Skin of body (tissue), 2 donors: ENCODE data around the gene ATP8B4. TPM values are rescaled to one million over a fixed set of nuclear protein-coding genes. Genes with fewer than 3 reads are reported as not detected.
"Not testable (repeated sequence)": the region's sequence is repeated elsewhere in the genome, so short reads cannot be mapped to it uniquely, and the experiment has no call there.

ENCODE experiments used
- DNase-seq: peaks from one replicate; lab custom pipeline; 2025; lab: John Stamatoyannopoulos, UW
- total RNA-seq: library from RNA; depleted of rRNA; stranded (reverse); fragments of >200 nt; gene quantifications from one replicate; pipeline ENCODE4 v1.2.3, GENCODE V29; 2014

ATP8B4 gene
- total RNA-seq, 1 donor from 2014 or later: 19.5 TPM

DNA sequence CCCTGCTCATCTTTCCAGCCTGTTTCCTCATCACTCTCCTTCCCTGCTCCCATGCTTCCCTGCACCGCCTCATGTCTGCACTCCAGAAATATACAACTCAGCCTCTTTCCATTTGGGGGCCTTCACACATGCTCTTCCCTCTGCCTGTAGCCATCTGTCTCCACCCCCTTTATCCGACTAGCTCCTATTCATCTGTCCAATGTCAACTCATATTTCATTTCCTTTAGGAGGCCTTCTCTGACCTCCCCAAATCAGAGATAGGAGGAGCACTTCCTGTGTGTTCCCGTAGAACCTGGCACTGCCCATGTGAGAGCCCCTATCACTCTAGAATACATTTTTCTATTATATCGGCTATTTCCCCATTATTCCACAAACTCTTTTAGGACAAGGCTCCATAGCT, 10.6 kb downstream of the ATP8B4 start:
- DNase-seq: no peak

- DNase-seq: no peak
These were observed 11.2 kb downstream of the ATP8B4 start for GRCh38 chr15:50107591-50108408.

GRCh38 chr15:50107157-50107556, 11.9 kb downstream of the ATP8B4 start:
- no peak for DNase-seq

GRCh38 chr15:50106457-50106856, 12.6 kb downstream of the ATP8B4 start:
- DNase-seq: no peak

- no peak for DNase-seq
These were observed 18.5 kb downstream of the ATP8B4 start for GRCh38 chr15:50100486-50100885.

- no peak for DNase-seq
These were observed 20.5 kb downstream of the ATP8B4 start for GRCh38 chr15:50098545-50098944.

GRCh38 chr15:50095938-50096821, 22.9 kb downstream of the ATP8B4 start:
- DNase-seq: no peak

GRCh38 chr15:50089386-50089785, 29.6 kb downstream of the ATP8B4 start:
- DNase-seq: not testable (repeated sequence)

DNA sequence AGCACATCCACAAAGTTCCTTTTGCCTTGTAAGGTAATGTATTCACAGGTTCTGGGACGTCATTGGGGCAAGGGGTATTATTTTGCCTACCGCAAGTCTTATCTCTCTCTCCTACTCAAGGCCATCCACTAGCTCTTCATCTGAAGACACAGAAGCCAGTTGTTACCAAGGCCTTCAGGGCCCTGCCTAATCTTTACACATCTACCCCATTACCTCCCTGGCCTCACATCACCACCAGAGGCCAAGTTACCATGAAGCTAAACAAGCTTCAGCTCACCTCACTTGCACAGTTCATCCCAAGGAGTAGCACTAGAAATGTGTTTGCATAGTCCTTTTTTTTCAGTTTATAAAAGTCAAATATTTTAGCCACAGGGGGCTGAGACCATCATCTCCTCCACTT, 34.1 kb downstream of the ATP8B4 start:
- no peak for DNase-seq

DNA sequence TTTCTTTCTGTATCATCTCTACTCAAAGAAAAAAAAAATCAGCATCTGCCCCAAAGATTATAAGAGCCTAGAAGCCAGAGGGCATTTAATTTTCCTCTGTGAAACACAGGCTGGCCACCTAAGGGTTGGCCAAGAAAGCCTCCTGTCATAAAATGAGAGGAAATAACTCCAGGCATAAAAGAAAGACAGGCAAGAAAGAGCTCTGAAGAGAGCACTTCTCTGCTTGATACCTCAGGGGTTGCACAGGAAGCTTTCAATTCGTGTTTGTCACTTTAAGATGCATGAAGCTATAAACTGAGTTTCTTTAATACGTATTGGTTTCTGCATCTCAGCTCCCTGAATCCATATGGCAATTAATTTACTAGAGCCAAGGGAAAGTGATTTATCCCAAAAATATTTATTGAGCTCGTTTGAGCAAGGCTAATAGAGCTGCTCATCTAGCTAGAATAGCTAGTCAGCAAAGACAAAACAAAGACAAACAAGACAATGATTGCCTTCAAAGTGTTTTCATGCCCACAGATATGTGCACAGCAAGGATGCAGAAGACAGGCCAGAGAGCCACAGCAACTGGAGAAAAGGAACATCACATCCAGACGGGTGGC, 35.5 kb downstream of the ATP8B4 start:
- peak; percentile 50 for DNase-seq

- DNase-seq: peak; percentile 93
These were observed 37.0 kb downstream of the ATP8B4 start for GRCh38 chr15:50082066-50082465.

DNA sequence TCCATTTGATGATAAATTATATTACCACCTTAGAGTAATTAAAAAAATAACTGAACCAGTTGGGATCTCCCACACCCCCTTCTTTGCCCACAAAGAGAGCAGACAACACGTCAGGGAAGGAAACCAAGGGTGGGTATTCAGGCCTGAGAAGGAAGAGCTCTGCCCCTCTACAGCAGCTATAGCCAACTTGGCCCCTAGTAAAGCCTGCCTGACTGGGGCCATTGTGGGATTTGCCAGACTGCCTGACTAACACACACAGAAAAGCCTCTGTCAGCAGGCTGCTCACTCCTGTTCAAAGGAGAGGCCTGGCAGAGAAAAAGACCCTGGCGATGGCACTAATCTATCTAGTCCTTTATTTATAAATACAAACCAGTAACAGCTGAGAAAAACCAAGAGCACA, 41.4 kb downstream of the ATP8B4 start:
- DNase-seq: no peak

DNA sequence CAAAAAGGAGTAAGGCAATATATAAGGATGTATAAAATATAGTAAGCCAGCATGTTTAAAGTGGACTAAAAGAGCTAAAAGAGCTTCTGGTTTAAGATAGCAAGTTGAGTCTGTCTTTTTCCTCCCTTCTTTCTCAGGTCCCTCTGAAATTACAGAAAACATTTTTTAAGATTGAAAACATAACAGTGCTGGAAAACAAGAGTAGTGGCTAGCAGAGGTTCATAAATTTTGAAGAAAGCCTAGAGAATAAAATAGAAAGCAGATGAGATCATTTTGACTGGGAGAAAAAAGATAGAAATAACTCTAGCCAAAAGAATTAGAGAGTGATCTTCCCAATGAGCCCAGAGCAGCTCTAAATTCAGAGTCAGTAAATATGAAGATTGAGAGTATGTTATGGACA, 41.9 kb downstream of the ATP8B4 start:
- DNase-seq: peak; percentile 63

DNA sequence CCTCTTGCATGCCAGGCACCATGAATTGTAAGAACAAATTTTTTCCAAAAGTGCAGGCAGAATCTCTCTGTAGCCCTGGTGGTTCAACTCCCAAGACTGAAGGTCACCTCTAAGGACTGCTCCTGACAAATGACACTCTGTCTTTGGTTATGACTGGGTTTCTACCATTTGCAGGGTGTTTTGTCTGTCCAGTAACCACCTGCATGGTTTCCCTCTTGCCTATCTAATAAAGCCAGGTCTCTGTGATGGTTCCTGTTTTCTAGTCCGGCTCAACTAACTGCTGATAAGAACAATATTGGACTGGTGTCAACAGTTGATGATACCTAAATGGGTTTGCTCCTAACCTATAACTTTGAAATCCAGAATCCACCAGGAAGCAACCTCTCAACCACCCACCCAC, 43.7 kb downstream of the ATP8B4 start:
- DNase-seq: no peak

- DNase-seq: no peak
These were observed 47.3 kb downstream of the ATP8B4 start for GRCh38 chr15:50071551-50072258.

- DNase-seq: no peak
These were observed 51.0 kb downstream of the ATP8B4 start for GRCh38 chr15:50068016-50068415.

DNA sequence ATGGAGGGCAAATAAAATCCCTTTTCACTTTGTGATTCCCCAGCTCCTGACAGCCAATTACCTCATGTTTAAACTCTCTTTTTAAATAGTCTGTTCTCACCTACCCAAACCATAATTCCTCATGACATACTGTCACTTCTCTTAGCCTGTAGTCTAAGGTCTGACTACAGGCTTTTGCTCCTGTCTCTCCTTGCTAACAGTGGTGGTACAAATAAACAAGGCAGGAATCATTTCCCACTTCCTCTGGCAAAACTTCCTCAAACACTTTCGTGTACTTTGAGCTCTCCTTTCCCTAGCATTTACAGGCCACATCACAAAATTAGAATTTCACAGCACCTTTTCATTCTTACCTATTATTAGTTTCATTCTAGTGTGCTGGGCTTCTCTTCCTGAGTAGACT, 51.8 kb downstream of the ATP8B4 start:
- DNase-seq: no peak

DNA sequence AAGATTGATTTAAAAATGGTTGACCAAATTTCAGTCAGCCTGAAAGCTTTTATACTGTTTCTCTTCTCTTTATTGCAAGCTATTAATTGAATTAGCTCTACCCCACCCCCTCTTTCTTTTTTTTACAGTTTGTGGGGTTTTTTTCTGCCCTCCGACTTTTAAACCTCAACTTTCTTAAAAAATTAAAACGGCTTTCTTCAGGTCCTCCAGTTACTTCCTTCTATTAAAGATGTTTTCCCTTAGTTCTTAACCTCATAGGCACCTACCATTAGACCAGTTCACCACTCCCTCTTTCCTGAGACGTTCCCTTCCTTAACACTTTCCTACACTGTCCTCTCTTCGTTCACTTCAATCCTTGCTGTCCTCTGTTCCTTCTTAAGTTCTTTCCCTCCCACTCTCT, 52.4 kb downstream of the ATP8B4 start:
- DNase-seq: no peak

GRCh38 chr15:50066202-50066601, 52.8 kb downstream of the ATP8B4 start:
- DNase-seq: no peak

- DNase-seq: no peak
These were observed 53.8 kb downstream of the ATP8B4 start for GRCh38 chr15:50065279-50065678.

DNA sequence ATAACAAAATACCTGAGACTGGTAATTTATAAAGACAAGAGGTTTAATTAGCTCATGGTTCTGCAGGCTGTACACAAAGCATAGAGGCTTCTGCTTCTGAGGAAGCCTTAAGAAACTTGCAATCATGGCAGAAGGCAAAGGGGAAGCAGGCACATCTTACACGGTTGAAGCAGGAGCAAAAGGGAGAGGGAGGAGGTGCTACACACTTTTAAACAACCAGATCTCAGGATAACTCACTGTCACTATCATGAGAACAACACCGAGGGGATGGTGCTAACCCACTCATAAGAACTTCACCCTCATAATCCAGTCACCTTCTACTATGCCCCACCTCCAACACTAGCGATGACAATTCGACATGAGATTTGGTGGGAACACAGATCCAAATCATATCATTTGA, 54.4 kb downstream of the ATP8B4 start:
- DNase-seq: no peak

DNA sequence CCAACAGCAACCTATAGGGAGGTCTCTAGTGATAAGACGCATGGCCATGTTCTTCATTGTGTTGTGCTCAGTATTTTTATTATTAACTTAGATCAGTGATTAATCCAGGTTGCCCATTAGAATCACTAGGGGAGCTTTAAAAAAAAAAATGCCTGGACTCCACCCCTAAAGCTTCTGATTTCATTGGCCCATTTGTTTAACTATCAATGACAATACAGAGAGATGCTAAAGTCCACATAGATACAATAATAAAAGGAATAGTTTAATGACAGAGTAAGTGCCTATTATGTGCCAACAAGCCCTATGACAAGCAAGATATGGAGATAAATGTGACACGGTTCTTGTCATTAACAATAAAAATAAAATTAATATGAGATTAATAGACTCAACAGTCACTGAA, 55.8 kb downstream of the ATP8B4 start:
- DNase-seq: no peak
